Measurements from ENCODE around the gene HNRNPA0.

GRCh38 chr5:137792303-137792702, 38.1 kb upstream of the HNRNPA0 start:
- TF ChIP-seq SMC3 (IDR thresholded peaks at IDR 0.05; ENCODE audit: low read depth, low read length): no peak
- TF ChIP-seq MAX (IDR thresholded peaks at IDR 0.05; ENCODE audit: low read depth): no peak
- TF ChIP-seq EP300 (IDR thresholded peaks at IDR 0.05; ENCODE audit: borderline replicate concordance in 1 of 2, low read depth in 1 of 2, low read length in 1 of 2): no peak
- TF ChIP-seq TAF1 (IDR thresholded peaks at IDR 0.05; ENCODE audit: borderline replicate concordance, low read depth, low read length): no peak
- TF ChIP-seq FOXM1 (IDR thresholded peaks at IDR 0.05; ENCODE audit: low read depth): no peak
- no peak for TF ChIP-seq CTCF (IDR thresholded peaks at IDR 0.05)
- no peak for TF ChIP-seq EZH2phosphoT487 (IDR thresholded peaks at IDR 0.05; ENCODE audit: borderline replicate concordance, low read depth)

Data from SK-N-SH (cell line).